Keratinocyte (primary cell): Measurements from ENCODE around the gene NELL2. TPM values are rescaled to one million over a fixed set of nuclear protein-coding genes. Genes with fewer than 3 reads are reported as not detected.

Experiments used
- DNase-seq: peaks from one replicate; pipeline ENCODE4 v3.0.0-alpha.2; 2011; ENCODE audit warnings: low read depth, missing footprints, low spot score
- FAIRE-seq: peaks from 2 replicates; lab custom pipeline; 2011; peaks lifted over from hg19 to GRCh38; lab: Jason Lieb, UNC
- H2AFZ ChIP-seq: 2 replicates; pipeline ENCODE4 v1.6.0; 2012; ENCODE audit warnings: low read length, control low read depth, inconsistent platforms; ENCODE audit not compliant: control insufficient read depth
- H3K27ac ChIP-seq: 2 replicates; pipeline ENCODE4 v1.5.1; 2011; ENCODE audit warnings: low read length; ENCODE audit not compliant: control insufficient read depth, insufficient read depth
- H3K27me3 ChIP-seq: 3 replicates; pipeline ENCODE4 v1.6.0; 2011; ENCODE audit warnings: low read length; ENCODE audit not compliant: control insufficient read depth, insufficient read depth; ENCODE audit errors: extremely low read depth
- H3K36me3 ChIP-seq, 2 experiments: 2 replicates in 1 of 2; 3 replicates in 1 of 2; pipeline ENCODE4 v1.5.1; 2011; ENCODE audit warnings: low read length in 2 of 2, mild to moderate bottlenecking in 1 of 2; ENCODE audit not compliant: control insufficient read depth in 2 of 2, insufficient read depth in 2 of 2; ENCODE audit errors: extremely low read depth in 1 of 2
- H3K4me1 ChIP-seq: 3 replicates; pipeline ENCODE4 v1.5.1; 2011; ENCODE audit warnings: low read length; ENCODE audit not compliant: control insufficient read depth, insufficient read depth; ENCODE audit errors: extremely low read depth
- H3K4me2 ChIP-seq: 3 replicates; pipeline ENCODE4 v1.6.0; 2011; ENCODE audit warnings: low read depth, low read length; ENCODE audit not compliant: control insufficient read depth, insufficient read depth; ENCODE audit errors: extremely low read depth
- H3K4me3 ChIP-seq, 3 experiments: fragments of 200-600 bp in 1 of 3; sonication (generic) in 1 of 3; 2 replicates in 2 of 3; 3 replicates in 1 of 3; pipeline ENCODE4 v1.5.1; 2011 to 2016; ENCODE audit warnings: low read length in 3 of 3, mild to moderate bottlenecking in 3 of 3, control low read depth in 2 of 3, inconsistent platforms in 1 of 3, low read depth in 1 of 3, mixed read lengths in 1 of 3, mixed run types in 1 of 3, moderate library complexity in 1 of 3; ENCODE audit not compliant: control insufficient read depth in 2 of 3, insufficient read depth in 2 of 3; ENCODE audit errors: extremely low read depth in 1 of 3
- H3K79me2 ChIP-seq: 2 replicates; pipeline ENCODE4 v1.6.0; 2012; ENCODE audit warnings: low read length; ENCODE audit not compliant: control insufficient read depth, insufficient read depth
- H3K9ac ChIP-seq: 3 replicates; pipeline ENCODE4 v1.6.0; 2011; ENCODE audit warnings: low read length; ENCODE audit not compliant: control insufficient read depth, insufficient read depth; ENCODE audit errors: extremely low read depth
- H3K9me1 ChIP-seq: 3 replicates; pipeline ENCODE4 v1.6.0; 2011; ENCODE audit warnings: low read length; ENCODE audit not compliant: control insufficient read depth, insufficient read depth; ENCODE audit errors: extremely low read depth
- H3K9me3 ChIP-seq: 2 replicates; pipeline ENCODE4 v1.5.1; 2012; ENCODE audit warnings: low read depth, low read length; ENCODE audit not compliant: control insufficient read depth
- H4K20me1 ChIP-seq: 3 replicates; pipeline ENCODE4 v1.6.0; 2011; ENCODE audit warnings: low read length; ENCODE audit not compliant: control insufficient read depth, insufficient read depth; ENCODE audit errors: extremely low read depth
- EZH2 ChIP-seq: IDR thresholded peaks from one replicate; pipeline ENCODE4 v1.6.1; 2012; ENCODE audit warnings: inconsistent platforms, mild to moderate bottlenecking, low read length, moderate library complexity
- dilution Hi-C: fragments of 300-500 bp; cut with MboI; formaldehyde crosslinking; loops from one replicate; pipeline ENCODE4 v1.7.0; 2020; ENCODE audit warnings: low sequenced_read_pairs; ENCODE audit not compliant: extremely low pct_ligation_motif_present
- polyA plus RNA-seq, 5 experiments: library from polyadenylated mRNA; depleted of rRNA in 3 of 5; stranded (reverse) in 3 of 5; stranded (forward) in 1 of 5; unstranded in 1 of 5; fragments of >200 nt; gene quantifications; 1 replicate in 1 of 5; 2 replicates in 3 of 5; 3 replicates in 1 of 5; pipeline versions ENCODE4 v1.2.1 to v1.2.3, GENCODE V29; 2011 to 2012; ENCODE audit warnings: missing spikeins in 2 of 5, low read depth in 1 of 5, low replicate concordance in 1 of 5
- TF ChIP-seq, protein P1 (sequence below), 3 experiments: IDR thresholded peaks in 1 of 3; conservative IDR thresholded peaks in 1 of 3; optimal IDR thresholded peaks in 1 of 3; 2 replicates in 2 of 3; 3 replicates in 1 of 3; pipeline versions ENCODE3 to v1.5.1; 2011; ENCODE audit warnings: low read length in 3 of 3, mild to moderate bottlenecking in 3 of 3, moderate library complexity in 2 of 3, control low read depth in 1 of 3, inconsistent platforms in 1 of 3; ENCODE audit not compliant: insufficient read depth in 2 of 3; ENCODE audit errors: extremely low read depth in 1 of 3

Gene NELL2
- polyA plus RNA-seq, 1 donor (not counting 4 experiments of a cell fraction or from before 2014, with no cell fraction given), result 0.58 TPM

DNA sequence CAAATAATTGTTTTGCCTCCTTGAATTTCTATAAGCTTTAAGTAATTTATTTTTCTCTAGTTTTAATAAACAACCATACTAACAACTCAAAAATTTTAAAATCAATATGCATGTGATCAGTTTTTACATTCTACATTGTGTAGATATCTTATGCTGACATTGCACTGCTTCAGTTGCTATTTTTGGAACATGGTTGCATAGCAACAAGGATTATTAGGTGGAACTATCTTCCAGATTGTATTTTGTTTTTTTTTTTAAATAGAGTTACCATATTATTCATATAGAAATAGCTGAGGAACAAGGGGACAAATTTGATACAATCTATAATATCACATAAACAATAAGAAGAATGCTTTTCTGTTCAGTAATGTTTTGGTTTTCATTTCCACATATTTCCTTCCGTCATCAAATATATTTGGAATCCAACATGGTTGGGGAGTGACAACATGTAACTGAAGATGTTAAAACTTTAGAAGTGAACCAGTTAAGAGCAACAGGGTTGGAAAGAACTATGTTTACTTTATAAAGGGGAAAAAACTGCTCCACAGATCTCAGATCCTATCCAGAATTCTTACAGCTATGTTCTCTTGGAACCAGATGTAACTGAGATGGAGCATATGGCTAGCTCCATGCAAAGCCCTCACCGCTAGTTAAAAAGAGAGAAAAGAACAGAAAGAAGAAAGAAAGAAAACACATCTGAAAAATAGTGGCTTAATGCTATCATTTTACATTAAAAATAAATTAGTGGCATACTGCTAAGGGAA is 235.5 kb downstream of the NELL2 start:
- dilution Hi-C loops, result no loop called here
- no peak for FAIRE-seq

GRCh38 chr12:44637875-44638274 is 238.2 kb downstream of the NELL2 start:
- dilution Hi-C loops, result no loop called here
- H3K79me2 ChIP-seq, result no peaks in the 10 kb centered on the region
- H4K20me1 ChIP-seq, result no peaks in the 10 kb centered on the region
- H2AFZ ChIP-seq, result no peak overlapping the region
- H3K9ac ChIP-seq, result no peak overlapping the region
- H3K4me3 ChIP-seq, result no peak overlapping the region
- no peaks in the 10 kb centered on the region for H3K27me3 ChIP-seq
- no peaks in the 10 kb centered on the region for H3K36me3 ChIP-seq
- no peaks in the 10 kb centered on the region for H3K4me1 ChIP-seq
- no peak for DNase-seq
- H3K27ac ChIP-seq, result no peak overlapping the region
- TF ChIP-seq EZH2, result no peak
- H3K9me1 ChIP-seq, result no peaks in the 10 kb centered on the region
- no peak for FAIRE-seq
- H3K4me2 ChIP-seq, result no peak overlapping the region
- H3K9me3 ChIP-seq, result no peaks in the 10 kb centered on the region

More for the DNA sequence above, 235.5 kb downstream of the NELL2 start:
- H2AFZ ChIP-seq, result no peak overlapping the region
- no peaks in the 10 kb centered on the region for H3K27me3 ChIP-seq
- no peak overlapping the region for H3K27ac ChIP-seq
- no peaks in the 10 kb centered on the region for H4K20me1 ChIP-seq
- H3K79me2 ChIP-seq, result no peaks in the 10 kb centered on the region
- H3K4me2 ChIP-seq, result no peak overlapping the region
- H3K9ac ChIP-seq, result no peak overlapping the region
- H3K4me1 ChIP-seq, result no peaks in the 10 kb centered on the region
- DNase-seq, result no peak
- H3K4me3 ChIP-seq, result no peak overlapping the region
- no peaks in the 10 kb centered on the region for H3K9me1 ChIP-seq
- TF ChIP-seq EZH2, result no peak
- TF ChIP-seq, protein P1, sequence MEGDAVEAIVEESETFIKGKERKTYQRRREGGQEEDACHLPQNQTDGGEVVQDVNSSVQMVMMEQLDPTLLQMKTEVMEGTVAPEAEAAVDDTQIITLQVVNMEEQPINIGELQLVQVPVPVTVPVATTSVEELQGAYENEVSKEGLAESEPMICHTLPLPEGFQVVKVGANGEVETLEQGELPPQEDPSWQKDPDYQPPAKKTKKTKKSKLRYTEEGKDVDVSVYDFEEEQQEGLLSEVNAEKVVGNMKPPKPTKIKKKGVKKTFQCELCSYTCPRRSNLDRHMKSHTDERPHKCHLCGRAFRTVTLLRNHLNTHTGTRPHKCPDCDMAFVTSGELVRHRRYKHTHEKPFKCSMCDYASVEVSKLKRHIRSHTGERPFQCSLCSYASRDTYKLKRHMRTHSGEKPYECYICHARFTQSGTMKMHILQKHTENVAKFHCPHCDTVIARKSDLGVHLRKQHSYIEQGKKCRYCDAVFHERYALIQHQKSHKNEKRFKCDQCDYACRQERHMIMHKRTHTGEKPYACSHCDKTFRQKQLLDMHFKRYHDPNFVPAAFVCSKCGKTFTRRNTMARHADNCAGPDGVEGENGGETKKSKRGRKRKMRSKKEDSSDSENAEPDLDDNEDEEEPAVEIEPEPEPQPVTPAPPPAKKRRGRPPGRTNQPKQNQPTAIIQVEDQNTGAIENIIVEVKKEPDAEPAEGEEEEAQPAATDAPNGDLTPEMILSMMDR (optimal IDR thresholded peaks at IDR 0.05 in 1 of 3, IDR thresholded peaks at IDR 0.05 in 1 of 3, conservative IDR thresholded peaks at IDR 0.05 in 1 of 3; ENCODE audit: extremely low read depth in 1 of 3, insufficient read depth in 2 of 3, low read length in 3 of 3), result no peak
- no peaks in the 10 kb centered on the region for H3K9me3 ChIP-seq
- no peaks in the 10 kb centered on the region for H3K36me3 ChIP-seq
